Adrenal gland (tissue), 12 donors: ENCODE data around the gene LRBA. TPM values are rescaled to one million over a fixed set of nuclear protein-coding genes. Genes with fewer than 3 reads are reported as not detected.

Experiments used
- DNase-seq, 7 donors: peaks; one replicate each; pipeline ENCODE4 v3.0.0-alpha.2; 2019 to 2020
- H3K27ac ChIP-seq, 5 donors: fragments of 200-600 bp; sonication (generic) in 4 of 5; 1 replicate in 3 of 5; 2 replicates in 2 of 5; pipeline versions ENCODE4 v1.5.1 to v1.8.0; 2016 to 2020; ENCODE audit warnings: mild to moderate bottlenecking in 1 of 5
- H3K27me3 ChIP-seq: fragments of 200-600 bp; 2 replicates; pipeline ENCODE4 v1.8.0; 2021
- H3K36me3 ChIP-seq, 2 donors: fragments of 200-600 bp; replicated peaks in 1 of 2; 1 replicate in 1 of 2; 2 replicates in 1 of 2; pipeline versions ENCODE4 v1.5.1 to v1.8.0; 2018 to 2022
- H3K4me1 ChIP-seq, 2 donors: fragments of 200-600 bp; replicated peaks in 1 of 2; 1 replicate in 1 of 2; 2 replicates in 1 of 2; pipeline versions ENCODE4 v1.5.1 to v1.8.0; 2018 to 2021
- H3K4me3 ChIP-seq, 4 donors: fragments of 200-600 bp; sonication (generic) in 3 of 4; one replicate each; pipeline ENCODE4 v1.5.1; 2016 to 2018
- H3K9me3 ChIP-seq, 3 donors: fragments of 200-600 bp; sonication (generic) in 1 of 3; replicated peaks in 1 of 3; 1 replicate in 2 of 3; 2 replicates in 1 of 3; pipeline versions ENCODE4 v1.5.1 to v1.8.0; 2016 to 2021
- CTCF ChIP-seq, 6 experiments: fragments of 450-650 bp in 4 of 6; fragments of 200-600 bp in 2 of 6; sonication (generic) in 1 of 6; IDR thresholded peaks; 1 replicate in 5 of 6; 2 replicates in 1 of 6; pipeline versions ENCODE4 v1.5.1 to v1.8.0; 2016 to 2021; ENCODE audit warnings: antibody characterized with exemption in 6 of 6, mild to moderate bottlenecking in 2 of 6, moderate library complexity in 1 of 6
- POLR2A ChIP-seq, 2 donors: fragments of 450-650 bp; IDR thresholded peaks; one replicate each; pipeline ENCODE4 v1.6.1; 2017; ENCODE audit warnings: antibody characterized with exemption in 2 of 2, mild to moderate bottlenecking in 2 of 2, moderate library complexity in 1 of 2
- WGBS, 4 donors: extraction: QIAGEN DNeasy Blood & Tissue Kit in 2 of 4; methylation state at CpG; one replicate each; pipeline versions ENCODE4 v1.1.5 to v1.1.7; 2013 to 2017; 5-methylcytosine and 5-hydroxymethylcytosine counted together
- intact Hi-C, 2 donors: fragments of 100-400 bp; cut with DNase I; formaldehyde crosslinking; loops; one replicate each; pipeline versions ENCODE4 v1.14.1 to v1.15.0; 2022 to 2023
- polyA plus RNA-seq, 3 donors: library from polyadenylated mRNA; stranded (reverse); fragments of 200-250 nt in 2 of 3; fragments of 350-450 nt in 1 of 3; fragmentation: Illumina TruSeq in 1 of 3; extraction: RNeasy Lipid Tissue Mini Kit (QIAGEN cat#74804) in 1 of 3; gene quantifications; one replicate each; pipeline ENCODE4 v1.2.3, GENCODE V29; 2013 to 2014
- total RNA-seq, 9 donors: library from RNA; depleted of rRNA in 4 of 9; stranded (reverse); fragments of >200 nt in 4 of 9; fragments of 120-200 nt in 1 of 9; fragmentation: NEBNext Ultra II Directional in 1 of 9; extraction: Animal tissue kit (Norgen Biotek cat#: 25700) in 1 of 9; gene quantifications; one replicate each; pipeline versions ENCODE4 v1.1.0 to v1.2.4, GENCODE V29; 2013 to 2023
- donor health status: healthy with polysubstance abuse.
- donor health status: Bipolar disorder and iron deficiency.
- donor health status: DM: yes; HTN: yes; CAD: no.
- donor health status: DM: no; HTN: no; CAD: no.
- donor health status: DM: no; HTN: no; CAD: no.
- donor health status: DM: yes; HTN: yes; CAD: no.

Gene LRBA
- total and polyA plus RNA-seq, 12 donors: 9.6 to 106 (median 40.6) TPM

DNA sequence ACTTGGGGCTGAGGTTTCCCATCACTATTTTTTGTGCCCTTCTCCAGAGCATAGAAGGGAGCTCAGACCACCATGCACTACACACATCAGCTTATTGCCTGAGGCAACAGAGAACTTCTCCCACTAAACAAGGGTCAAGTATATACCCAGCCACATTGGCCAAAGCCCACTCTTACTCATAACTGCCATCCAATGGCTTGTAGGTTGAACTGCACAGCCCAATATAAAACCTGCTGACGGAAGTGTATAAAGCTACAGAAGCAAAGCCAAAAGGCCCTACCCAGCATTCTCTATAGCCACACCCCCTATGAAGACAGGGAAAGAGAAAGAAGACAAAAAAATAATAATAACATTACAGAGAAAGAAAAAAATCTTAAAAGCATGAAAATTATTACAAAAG, 139.7 kb downstream of the LRBA start:
- intact Hi-C loops: no loop called here

DNA sequence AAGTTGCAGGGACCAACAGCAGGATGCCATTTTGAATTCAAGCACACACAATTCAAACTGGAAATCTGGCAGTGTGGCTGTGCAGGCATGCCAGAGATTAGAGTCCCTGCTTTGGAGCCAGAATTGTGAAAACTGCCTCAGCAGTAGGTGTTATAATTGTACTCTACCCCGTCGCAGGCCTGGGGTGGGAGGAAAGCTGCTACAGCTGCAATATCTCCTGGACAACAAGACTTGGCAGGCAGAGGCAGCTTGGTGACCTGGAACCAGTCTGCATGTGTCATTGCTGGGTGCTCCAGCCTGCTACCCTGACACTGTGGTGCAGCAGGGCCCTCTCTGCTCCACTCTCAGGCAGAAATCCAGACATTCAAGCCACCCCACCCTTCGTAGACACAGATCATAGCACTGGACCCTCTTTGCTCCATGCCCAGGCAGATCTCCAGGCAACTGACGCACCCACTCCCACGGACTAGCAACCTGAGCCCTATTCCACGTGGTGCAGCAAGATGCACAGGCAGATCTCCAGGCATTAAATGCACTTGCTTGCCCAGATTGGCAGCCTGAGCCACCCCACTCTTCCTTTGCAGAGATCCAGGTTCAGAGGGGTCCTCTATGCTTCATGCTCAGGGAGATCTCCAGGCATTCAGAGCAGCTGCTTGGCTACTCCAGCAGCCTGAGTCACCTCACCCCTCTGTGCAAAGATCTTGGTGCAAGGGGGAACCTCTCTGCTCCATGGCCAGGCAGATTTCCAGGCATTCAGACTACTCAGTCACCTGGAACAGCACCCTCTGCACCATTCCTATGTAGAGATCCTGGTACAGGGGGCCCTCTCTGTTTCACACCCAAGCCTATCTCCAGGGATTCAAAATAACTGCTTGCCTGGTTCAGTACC, 140.5 kb downstream of the LRBA start:
- H3K27ac ChIP-seq: no peak overlapping the region
- peaks cover 0 to 3% (median 0%) of the 10 kb centered on the region in 3 donors for H3K9me3 ChIP-seq
- intact Hi-C loops: no loop called here
- H3K4me1 ChIP-seq: no peaks in the 10 kb centered on the region
- TF ChIP-seq POLR2A (IDR thresholded peaks at IDR 0.05) (no peak), CTCF (IDR thresholded peaks at IDR 0.05) (no peak)
- WGBS, 4 donors: 85 to 90% (median 89%) methylated on average over 2 to 6 of the region's 6 CpGs
- peak in 2 of 7 donors; percentile 7 to 31 for DNase-seq
- H3K4me3 ChIP-seq: no peak overlapping the region
- H3K36me3 ChIP-seq: no peaks in the 10 kb centered on the region
- no peaks in the 10 kb centered on the region for H3K27me3 ChIP-seq

More for the DNA sequence above, 139.7 kb downstream of the LRBA start:
- peaks cover 0 to 3% (median 0%) of the 10 kb centered on the region in 3 donors for H3K9me3 ChIP-seq
- no peaks in the 10 kb centered on the region for H3K36me3 ChIP-seq
- TF ChIP-seq CTCF (IDR thresholded peaks at IDR 0.05): no peak
- TF ChIP-seq POLR2A (IDR thresholded peaks at IDR 0.05): no peak
- H3K4me3 ChIP-seq: no peak overlapping the region
- no peak overlapping the region for H3K27ac ChIP-seq
- DNase-seq: no peak
- H3K27me3 ChIP-seq: no peaks in the 10 kb centered on the region
- H3K4me1 ChIP-seq: no peaks in the 10 kb centered on the region
- 91 to 100% (median 98%) methylated on average over 1 of the region's 1 CpG for WGBS, 4 donors

GRCh38 chr4:150867148-150867547, 147.9 kb downstream of the LRBA start:
- peak in 5 of 7 donors; percentile 32 to 57 (median 48) for DNase-seq
- intact Hi-C loops: loop anchor here in 1 of 2 donors (10.0 kb wide), 1 partner anchor 572 kb away; no protein-coding TSS in a partner anchor
- Histone ChIP-seq H3K4me3 (no peak overlapping the region), H3K27ac (no peak overlapping the region), H3K36me3 (no peaks in the 10 kb centered on the region), H3K9me3 (no peaks in the 10 kb centered on the region), H3K27me3 (no peaks in the 10 kb centered on the region), H3K4me1 (no peaks in the 10 kb centered on the region)
- TF ChIP-seq CTCF (IDR thresholded peaks at IDR 0.05) (peak; percentile 50 to 86 (median 69)), POLR2A (IDR thresholded peaks at IDR 0.05) (no peak)
- 4 to 7% (median 6%) methylated on average over 4 of the region's 4 CpGs for WGBS, 4 donors

DNA sequence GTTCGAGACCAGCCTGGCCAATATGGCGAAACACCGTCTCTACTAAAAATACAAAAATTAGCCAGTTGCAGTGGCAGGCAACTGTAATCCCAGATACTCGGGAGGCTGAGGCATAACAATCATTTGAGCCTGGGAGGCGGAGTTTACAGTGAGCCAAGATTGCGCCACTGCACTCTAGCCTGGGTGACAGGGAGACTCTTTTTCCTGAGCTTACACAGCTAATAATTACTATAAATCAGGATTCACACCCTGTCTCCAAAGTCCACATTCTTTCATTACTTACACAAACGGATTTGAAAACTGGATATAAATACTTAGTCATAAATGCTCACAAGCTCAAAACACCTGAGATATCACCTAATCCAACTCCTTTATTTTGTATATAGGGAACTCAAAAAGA, 151.6 kb downstream of the LRBA start:
- DNase-seq: no peak
- Histone ChIP-seq H3K27ac (no peak overlapping the region), H3K27me3 (no peaks in the 10 kb centered on the region), H3K4me1 (no peaks in the 10 kb centered on the region), H3K36me3 (no peaks in the 10 kb centered on the region), H3K4me3 (no peak overlapping the region), H3K9me3 (no peaks in the 10 kb centered on the region)
- intact Hi-C loops: loop anchor here in 1 of 2 donors (10.0 kb wide), 1 partner anchor 569 kb away; no protein-coding TSS in a partner anchor
- 93 to 95% (median 94%) methylated on average over 7 of the region's 7 CpGs for WGBS, 4 donors
- TF ChIP-seq CTCF (IDR thresholded peaks at IDR 0.05): no peak
- no peak for TF ChIP-seq POLR2A (IDR thresholded peaks at IDR 0.05)
